ENCODE measurements around the gene GUCA2A.

- TF ChIP-seq CTCF (IDR thresholded peaks at IDR 0.05 in 4 of 5, conservative IDR thresholded peaks at IDR 0.05 in 1 of 5) (no peak), POLR2A (IDR thresholded peaks at IDR 0.05) (no peak)
Observed at GRCh38 chr1:42128964-42129363, 35.6 kb downstream of the GUCA2A start.
